ENCODE results near the gene ANXA1.

Gene ANXA1

GRCh38 chr9:73206851-73207250, 55.2 kb downstream of the ANXA1 start:
- no peak for DNase-seq (ENCODE audit: extremely low read depth in 1 of 2, low read depth in 1 of 2)

- DNase-seq (ENCODE audit: extremely low read depth in 1 of 2, low read depth in 1 of 2) = no peak
These were observed 59.4 kb downstream of the ANXA1 start for GRCh38 chr9:73210886-73211666.

DNA sequence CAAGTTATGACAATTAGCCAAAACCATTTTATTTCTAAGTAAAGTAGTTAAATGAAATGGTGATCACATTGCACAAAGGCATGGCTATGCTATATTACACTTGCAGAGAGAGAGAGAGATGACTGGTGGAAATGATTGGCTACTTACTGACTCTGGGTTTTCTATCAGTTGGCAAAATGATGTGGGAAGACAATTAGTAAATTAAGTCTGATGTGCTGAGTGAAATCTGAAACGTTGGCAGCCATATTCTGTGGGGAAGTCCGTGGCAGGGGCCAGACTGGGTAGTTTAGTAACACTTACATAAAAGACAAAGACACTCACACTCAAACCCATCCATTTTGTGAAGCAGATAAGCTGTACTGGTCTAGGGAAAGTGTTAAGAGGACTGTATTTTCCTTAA, 61.6 kb downstream of the ANXA1 start:
- no peak for DNase-seq (ENCODE audit: extremely low read depth in 1 of 2, low read depth in 1 of 2)

- DNase-seq (ENCODE audit: extremely low read depth in 1 of 2, low read depth in 1 of 2) = no peak
These were observed 63.6 kb downstream of the ANXA1 start for GRCh38 chr9:73215249-73215648.

DNA sequence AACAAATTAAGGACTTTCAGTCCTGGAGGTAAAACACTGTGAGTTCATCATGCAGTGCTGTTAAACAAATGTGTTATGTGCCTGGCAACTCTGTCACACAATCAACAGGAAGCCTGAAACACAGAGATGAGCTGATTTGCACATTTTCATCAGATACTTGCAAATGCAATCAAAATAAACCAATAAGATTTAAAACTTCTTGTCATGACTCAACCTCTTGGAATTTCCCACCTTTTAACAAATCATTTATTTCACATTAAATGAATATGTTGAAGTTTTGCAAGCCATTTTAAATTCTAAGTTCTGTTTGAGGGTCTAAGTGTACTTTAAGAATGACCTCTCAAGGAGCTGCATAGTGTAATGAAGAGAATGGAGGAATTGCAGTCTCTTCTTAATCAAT, 64.4 kb downstream of the ANXA1 start:
- no peak for DNase-seq (ENCODE audit: extremely low read depth in 1 of 2, low read depth in 1 of 2)

Measured in stimulated activated CD8-positive, alpha-beta memory T cell treated with anti-CD3 and anti-CD28 coated beads, Interleukin-7, amount 100 ng/mL, for 48 hours (primary cell).